ENCODE data around the gene FHDC1. TPM values are rescaled to one million over a fixed set of nuclear protein-coding genes. Genes with fewer than 3 reads are reported as not detected.

The FHDC1 gene
- total RNA-seq, 1 experiment from 2014 or later = 0.95 TPM

- H3K79me2 ChIP-seq (ENCODE audit: low read length) = no peaks in the 10 kb centered on the region
- no peaks in the 10 kb centered on the region for H3K9me2 ChIP-seq (replicated peaks; ENCODE audit: low read length)
- DNase-seq (no peak), ATAC-seq (no peak)
- CTCF ChIA-PET = no interaction called here
- no peaks in the 10 kb centered on the region for H3K27me3 ChIP-seq (ENCODE audit: low read length)
- TF ChIP-seq EZH2phosphoT487 (IDR thresholded peaks at IDR 0.05; ENCODE audit: borderline replicate concordance, low read length) (no peak), EZH2 (IDR thresholded peaks at IDR 0.05; ENCODE audit: low read length, unreplicated experiment) (no peak), CTCF (conservative IDR thresholded peaks at IDR 0.05; ENCODE audit: low read depth, low read length) (no peak)
- no peak overlapping the region for H3K4me2 ChIP-seq (ENCODE audit: low read length)
- no peak overlapping the region for H3K27ac ChIP-seq (ENCODE audit: low read length)
- no peaks in the 10 kb centered on the region for H3F3A ChIP-seq (ENCODE audit: low read length, unreplicated experiment)
- H3K4me1 ChIP-seq (ENCODE audit: insufficient read depth, low read length) = peaks cover 4% of the 10 kb centered on the region
- no peak overlapping the region for H2AFZ ChIP-seq (ENCODE audit: low read length)
- no peak overlapping the region for H3K9ac ChIP-seq (ENCODE audit: low read length)
- no peaks in the 10 kb centered on the region for H4K20me1 ChIP-seq (ENCODE audit: low read length)
- BruUV-seq (replicated peaks) = no TSS peak
- intact Hi-C loops (cut with micrococcal nuclease) = no loop called here
- H3K9me3 ChIP-seq (ENCODE audit: low read length) = no peaks in the 10 kb centered on the region
- POLR2A ChIA-PET (ENCODE audit: unreplicated experiment) = no interaction called here
- no peaks in the 10 kb centered on the region for H3K36me3 ChIP-seq (ENCODE audit: low read depth, low read length)
- no peak overlapping the region for H3K4me3 ChIP-seq (ENCODE audit: low read length)
Observed at GRCh38 chr4:152946446-152946845, 10.3 kb downstream of the FHDC1 start.

GRCh38 chr4:152947311-152947710 lies 11.2 kb downstream of the FHDC1 start:
- Histone ChIP-seq H3K79me2 (ENCODE audit: low read length) (no peaks in the 10 kb centered on the region), H3K4me1 (ENCODE audit: insufficient read depth, low read length) (peaks cover 11% of the 10 kb centered on the region), H3K9ac (ENCODE audit: low read length) (no peak overlapping the region), H3K27ac (ENCODE audit: low read length) (no peak overlapping the region), H3K9me2 (replicated peaks; ENCODE audit: low read length) (no peaks in the 10 kb centered on the region), H3K4me2 (ENCODE audit: low read length) (no peak overlapping the region), H3K27me3 (ENCODE audit: low read length) (no peaks in the 10 kb centered on the region), H4K20me1 (ENCODE audit: low read length) (no peaks in the 10 kb centered on the region), H2AFZ (ENCODE audit: low read length) (no peak overlapping the region), H3F3A (ENCODE audit: low read length, unreplicated experiment) (no peaks in the 10 kb centered on the region), H3K9me3 (ENCODE audit: low read length) (no peaks in the 10 kb centered on the region), H3K36me3 (ENCODE audit: low read depth, low read length) (no peaks in the 10 kb centered on the region), H3K4me3 (ENCODE audit: low read length) (no peak overlapping the region)
- ChIA-PET POLR2A (ENCODE audit: unreplicated experiment) (no interaction called here), CTCF (no interaction called here)
- TF ChIP-seq CTCF (conservative IDR thresholded peaks at IDR 0.05; ENCODE audit: low read depth, low read length) = no peak
- TF ChIP-seq EZH2phosphoT487 (IDR thresholded peaks at IDR 0.05; ENCODE audit: borderline replicate concordance, low read length) = no peak
- no peak for TF ChIP-seq EZH2 (IDR thresholded peaks at IDR 0.05; ENCODE audit: low read length, unreplicated experiment)
- no peak for ATAC-seq
- BruUV-seq (replicated peaks) = no TSS peak
- intact Hi-C loops (cut with micrococcal nuclease) = no loop called here
- DNase-seq = no peak

GRCh38 chr4:152949930-152950329 lies 13.8 kb downstream of the FHDC1 start:
- no peak for ATAC-seq
- H3K9me2 ChIP-seq (replicated peaks; ENCODE audit: low read length) = no peaks in the 10 kb centered on the region
- no peak overlapping the region for H3K27ac ChIP-seq (ENCODE audit: low read length)
- H3K9me3 ChIP-seq (ENCODE audit: low read length) = no peaks in the 10 kb centered on the region
- ChIA-PET POLR2A (ENCODE audit: unreplicated experiment) (no interaction called here), CTCF (no interaction called here)
- no peak overlapping the region for H3K4me2 ChIP-seq (ENCODE audit: low read length)
- no peaks in the 10 kb centered on the region for H3F3A ChIP-seq (ENCODE audit: low read length, unreplicated experiment)
- no peaks in the 10 kb centered on the region for H3K79me2 ChIP-seq (ENCODE audit: low read length)
- no peaks in the 10 kb centered on the region for H3K27me3 ChIP-seq (ENCODE audit: low read length)
- H3K4me1 ChIP-seq (ENCODE audit: insufficient read depth, low read length) = peaks cover 11% of the 10 kb centered on the region
- intact Hi-C loops (cut with micrococcal nuclease) = no loop called here
- H3K36me3 ChIP-seq (ENCODE audit: low read depth, low read length) = no peaks in the 10 kb centered on the region
- no peak overlapping the region for H3K4me3 ChIP-seq (ENCODE audit: low read length)
- H3K9ac ChIP-seq (ENCODE audit: low read length) = no peak overlapping the region
- H4K20me1 ChIP-seq (ENCODE audit: low read length) = no peaks in the 10 kb centered on the region
- BruUV-seq (replicated peaks) = no TSS peak
- TF ChIP-seq EZH2 (IDR thresholded peaks at IDR 0.05; ENCODE audit: low read length, unreplicated experiment) (no peak), EZH2phosphoT487 (IDR thresholded peaks at IDR 0.05; ENCODE audit: borderline replicate concordance, low read length) (no peak), CTCF (conservative IDR thresholded peaks at IDR 0.05; ENCODE audit: low read depth, low read length) (no peak)
- no peak overlapping the region for H2AFZ ChIP-seq (ENCODE audit: low read length)
- no peak for DNase-seq
